HFF-Myc (cell line): ENCODE measurements around the gene PRICKLE2.
A peak's percentile ranks its signal among the peaks of the same experiment; 100 is the strongest.
"Not testable (repeated sequence)": the region's sequence is repeated elsewhere in the genome, so short reads cannot be mapped to it uniquely, and the experiment has no call there.

ENCODE experiments used
- DNase-seq: peaks from one replicate; pipeline ENCODE4 v3.0.0-alpha.2; 2011; ENCODE audit warnings: low read depth; ENCODE audit errors: extremely low read depth
- H3K4me3 ChIP-seq: replicated peaks from 2 replicates; pipeline ENCODE4 v1.5.1; 2011; ENCODE audit warnings: low read depth, mild to moderate bottlenecking, control low read depth, low read length
- TF ChIP-seq, protein P1 (sequence below): IDR thresholded peaks from 2 replicates; pipeline ENCODE4 v1.5.1; 2012; ENCODE audit warnings: mild to moderate bottlenecking, low read depth, low read length, control low read depth; ENCODE audit errors: missing control alignments

The PRICKLE2 gene

GRCh38 chr3:64091501-64091900 lies 133.8 kb downstream of the PRICKLE2 start:
- TF ChIP-seq, protein P1, sequence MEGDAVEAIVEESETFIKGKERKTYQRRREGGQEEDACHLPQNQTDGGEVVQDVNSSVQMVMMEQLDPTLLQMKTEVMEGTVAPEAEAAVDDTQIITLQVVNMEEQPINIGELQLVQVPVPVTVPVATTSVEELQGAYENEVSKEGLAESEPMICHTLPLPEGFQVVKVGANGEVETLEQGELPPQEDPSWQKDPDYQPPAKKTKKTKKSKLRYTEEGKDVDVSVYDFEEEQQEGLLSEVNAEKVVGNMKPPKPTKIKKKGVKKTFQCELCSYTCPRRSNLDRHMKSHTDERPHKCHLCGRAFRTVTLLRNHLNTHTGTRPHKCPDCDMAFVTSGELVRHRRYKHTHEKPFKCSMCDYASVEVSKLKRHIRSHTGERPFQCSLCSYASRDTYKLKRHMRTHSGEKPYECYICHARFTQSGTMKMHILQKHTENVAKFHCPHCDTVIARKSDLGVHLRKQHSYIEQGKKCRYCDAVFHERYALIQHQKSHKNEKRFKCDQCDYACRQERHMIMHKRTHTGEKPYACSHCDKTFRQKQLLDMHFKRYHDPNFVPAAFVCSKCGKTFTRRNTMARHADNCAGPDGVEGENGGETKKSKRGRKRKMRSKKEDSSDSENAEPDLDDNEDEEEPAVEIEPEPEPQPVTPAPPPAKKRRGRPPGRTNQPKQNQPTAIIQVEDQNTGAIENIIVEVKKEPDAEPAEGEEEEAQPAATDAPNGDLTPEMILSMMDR = no peak
- no peak overlapping the region for H3K4me3 ChIP-seq
- no peak for DNase-seq

DNA sequence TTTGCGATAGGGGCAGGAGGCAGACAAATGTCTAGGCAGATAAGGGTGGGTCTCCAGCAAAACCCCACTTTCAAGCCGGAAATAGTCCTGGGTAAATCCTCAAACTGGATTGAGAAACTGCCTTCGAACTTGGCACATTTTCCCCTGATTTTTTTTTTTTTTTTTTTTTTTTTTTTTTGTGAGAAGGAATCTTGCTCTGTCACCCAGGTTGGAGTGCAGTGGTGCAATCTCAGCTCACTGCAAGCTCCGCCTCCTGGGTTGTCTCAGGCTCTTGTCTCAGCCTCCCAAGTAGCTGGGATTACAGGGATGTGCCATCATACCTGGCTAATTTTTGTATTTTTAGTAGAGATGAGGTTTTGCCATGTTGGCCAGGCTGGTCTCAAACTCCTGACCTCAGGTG lies 135.9 kb downstream of the PRICKLE2 start:
- not testable (repeated sequence) for DNase-seq, H3K4me3 ChIP-seq

- no peak for DNase-seq
- TF ChIP-seq, protein P1 = no peak
- no peak overlapping the region for H3K4me3 ChIP-seq
These were observed 136.7 kb downstream of the PRICKLE2 start for GRCh38 chr3:64088408-64089205.

- H3K4me3 ChIP-seq = no peak overlapping the region
- TF ChIP-seq, protein P1 = no peak
- no peak for DNase-seq
These were observed 138.6 kb downstream of the PRICKLE2 start for GRCh38 chr3:64086479-64087252.

- no peak overlapping the region for H3K4me3 ChIP-seq
- TF ChIP-seq, protein P1 = no peak
- peak; percentile 56 for DNase-seq
These were observed 140.6 kb downstream of the PRICKLE2 start for GRCh38 chr3:64084640-64085039.

- DNase-seq = no peak
- TF ChIP-seq, protein P1 = no peak
- no peak overlapping the region for H3K4me3 ChIP-seq
These were observed 141.7 kb downstream of the PRICKLE2 start for GRCh38 chr3:64083575-64083974.

DNA sequence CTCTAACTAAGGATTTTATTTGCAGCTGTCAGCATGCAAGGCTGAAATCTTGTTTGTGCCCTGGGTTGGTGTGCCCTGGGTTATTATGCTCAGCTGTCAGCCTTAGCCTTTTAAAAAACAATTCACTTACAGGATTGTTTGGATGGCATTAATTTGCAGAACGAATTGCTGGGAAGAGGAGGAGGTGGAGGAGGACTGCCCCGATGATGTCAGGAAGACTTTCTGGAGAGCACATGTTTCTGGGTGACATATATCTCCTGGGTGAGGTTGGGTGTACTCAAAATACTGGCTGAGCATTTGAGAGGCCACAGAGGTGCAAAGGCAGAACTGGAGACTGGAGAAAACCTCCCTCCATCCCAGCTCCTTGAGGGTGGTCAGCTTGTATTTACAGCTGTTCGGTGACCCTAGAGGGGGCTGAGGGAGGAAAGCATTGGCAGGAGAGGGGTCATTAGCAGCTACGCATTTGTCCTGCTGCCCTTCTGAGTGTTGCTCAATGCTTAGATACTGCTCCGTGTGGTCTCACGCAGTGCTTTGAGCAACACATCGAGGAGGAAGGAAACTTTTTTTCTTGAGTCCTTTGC lies 142.2 kb downstream of the PRICKLE2 start:
- no peak overlapping the region for H3K4me3 ChIP-seq
- no peak for DNase-seq
- TF ChIP-seq, protein P1 = no peak
